Keratinocyte (primary cell): ENCODE data around the gene SOX15. TPM values are rescaled to one million over a fixed set of nuclear protein-coding genes. Genes with fewer than 3 reads are reported as not detected.

Experiments
- DNase-seq: peaks from one replicate; pipeline ENCODE4 v3.0.0-alpha.2; 2011; ENCODE audit warnings: low read depth, missing footprints, low spot score
- FAIRE-seq: peaks from 2 replicates; lab custom pipeline; 2011; peaks lifted over from hg19 to GRCh38; lab: Jason Lieb, UNC
- H2AFZ ChIP-seq: 2 replicates; pipeline ENCODE4 v1.6.0; 2012; ENCODE audit warnings: low read length, control low read depth, inconsistent platforms; ENCODE audit not compliant: control insufficient read depth
- H3K27ac ChIP-seq: 2 replicates; pipeline ENCODE4 v1.5.1; 2011; ENCODE audit warnings: low read length; ENCODE audit not compliant: control insufficient read depth, insufficient read depth
- H3K27me3 ChIP-seq: 3 replicates; pipeline ENCODE4 v1.6.0; 2011; ENCODE audit warnings: low read length; ENCODE audit not compliant: control insufficient read depth, insufficient read depth; ENCODE audit errors: extremely low read depth
- H3K36me3 ChIP-seq, 2 experiments: 2 replicates in 1 of 2; 3 replicates in 1 of 2; pipeline ENCODE4 v1.5.1; 2011; ENCODE audit warnings: low read length in 2 of 2, mild to moderate bottlenecking in 1 of 2; ENCODE audit not compliant: control insufficient read depth in 2 of 2, insufficient read depth in 2 of 2; ENCODE audit errors: extremely low read depth in 1 of 2
- H3K4me1 ChIP-seq: 3 replicates; pipeline ENCODE4 v1.5.1; 2011; ENCODE audit warnings: low read length; ENCODE audit not compliant: control insufficient read depth, insufficient read depth; ENCODE audit errors: extremely low read depth
- H3K4me2 ChIP-seq: 3 replicates; pipeline ENCODE4 v1.6.0; 2011; ENCODE audit warnings: low read depth, low read length; ENCODE audit not compliant: control insufficient read depth, insufficient read depth; ENCODE audit errors: extremely low read depth
- H3K4me3 ChIP-seq, 3 experiments: fragments of 200-600 bp in 1 of 3; sonication (generic) in 1 of 3; 2 replicates in 2 of 3; 3 replicates in 1 of 3; pipeline ENCODE4 v1.5.1; 2011 to 2016; ENCODE audit warnings: low read length in 3 of 3, mild to moderate bottlenecking in 3 of 3, control low read depth in 2 of 3, inconsistent platforms in 1 of 3, low read depth in 1 of 3, mixed read lengths in 1 of 3, mixed run types in 1 of 3, moderate library complexity in 1 of 3; ENCODE audit not compliant: control insufficient read depth in 2 of 3, insufficient read depth in 2 of 3; ENCODE audit errors: extremely low read depth in 1 of 3
- H3K79me2 ChIP-seq: 2 replicates; pipeline ENCODE4 v1.6.0; 2012; ENCODE audit warnings: low read length; ENCODE audit not compliant: control insufficient read depth, insufficient read depth
- H3K9ac ChIP-seq: 3 replicates; pipeline ENCODE4 v1.6.0; 2011; ENCODE audit warnings: low read length; ENCODE audit not compliant: control insufficient read depth, insufficient read depth; ENCODE audit errors: extremely low read depth
- H3K9me1 ChIP-seq: 3 replicates; pipeline ENCODE4 v1.6.0; 2011; ENCODE audit warnings: low read length; ENCODE audit not compliant: control insufficient read depth, insufficient read depth; ENCODE audit errors: extremely low read depth
- H3K9me3 ChIP-seq: 2 replicates; pipeline ENCODE4 v1.5.1; 2012; ENCODE audit warnings: low read depth, low read length; ENCODE audit not compliant: control insufficient read depth
- H4K20me1 ChIP-seq: 3 replicates; pipeline ENCODE4 v1.6.0; 2011; ENCODE audit warnings: low read length; ENCODE audit not compliant: control insufficient read depth, insufficient read depth; ENCODE audit errors: extremely low read depth
- CTCF ChIP-seq, 3 experiments: IDR thresholded peaks in 1 of 3; conservative IDR thresholded peaks in 1 of 3; optimal IDR thresholded peaks in 1 of 3; 2 replicates in 2 of 3; 3 replicates in 1 of 3; pipeline versions ENCODE3 to v1.5.1; 2011; ENCODE audit warnings: low read length in 3 of 3, mild to moderate bottlenecking in 3 of 3, moderate library complexity in 2 of 3, control low read depth in 1 of 3, inconsistent platforms in 1 of 3; ENCODE audit not compliant: insufficient read depth in 2 of 3; ENCODE audit errors: extremely low read depth in 1 of 3
- EZH2 ChIP-seq: IDR thresholded peaks from one replicate; pipeline ENCODE4 v1.6.1; 2012; ENCODE audit warnings: inconsistent platforms, mild to moderate bottlenecking, low read length, moderate library complexity
- dilution Hi-C: fragments of 300-500 bp; cut with MboI; formaldehyde crosslinking; loops from one replicate; pipeline ENCODE4 v1.7.0; 2020; ENCODE audit warnings: low sequenced_read_pairs; ENCODE audit not compliant: extremely low pct_ligation_motif_present
- polyA plus RNA-seq, 5 experiments: library from polyadenylated mRNA; depleted of rRNA in 3 of 5; stranded (reverse) in 3 of 5; stranded (forward) in 1 of 5; unstranded in 1 of 5; fragments of >200 nt; gene quantifications; 1 replicate in 1 of 5; 2 replicates in 3 of 5; 3 replicates in 1 of 5; pipeline versions ENCODE4 v1.2.1 to v1.2.3, GENCODE V29; 2011 to 2012; ENCODE audit warnings: missing spikeins in 2 of 5, low read depth in 1 of 5, low replicate concordance in 1 of 5

Gene SOX15
- polyA plus RNA-seq, 1 donor (not counting 4 experiments of a cell fraction or from before 2014, with no cell fraction given) = 86.2 TPM

- H3K4me2 ChIP-seq = no peak overlapping the region
- H3K4me1 ChIP-seq = peaks cover 47% of the 10 kb centered on the region
- peaks cover 3% of the 10 kb centered on the region for H3K9me1 ChIP-seq
- no peak for TF ChIP-seq EZH2
- no peak for TF ChIP-seq CTCF (optimal IDR thresholded peaks at IDR 0.05 in 1 of 3, IDR thresholded peaks at IDR 0.05 in 1 of 3, conservative IDR thresholded peaks at IDR 0.05 in 1 of 3; ENCODE audit: extremely low read depth in 1 of 3, insufficient read depth in 2 of 3, low read length in 3 of 3)
- no peak overlapping the region for H3K9ac ChIP-seq
- H3K27ac ChIP-seq = peak overlapping the region; percentile 26
- no peaks in the 10 kb centered on the region for H3K9me3 ChIP-seq
- DNase-seq (no peak), FAIRE-seq (no peak)
- dilution Hi-C loops = no loop called here
- H3K4me3 ChIP-seq = no peak overlapping the region
- peaks cover 37% of the 10 kb centered on the region for H3K79me2 ChIP-seq
- H2AFZ ChIP-seq = no peak overlapping the region
- peaks cover 20 to 39% of the 10 kb centered on the region in 2 experiments for H3K36me3 ChIP-seq
- no peaks in the 10 kb centered on the region for H3K27me3 ChIP-seq
- peaks cover 33% of the 10 kb centered on the region for H4K20me1 ChIP-seq
Measured at GRCh38 chr17:7580604-7581575, 9.0 kb downstream of the SOX15 start.

DNA sequence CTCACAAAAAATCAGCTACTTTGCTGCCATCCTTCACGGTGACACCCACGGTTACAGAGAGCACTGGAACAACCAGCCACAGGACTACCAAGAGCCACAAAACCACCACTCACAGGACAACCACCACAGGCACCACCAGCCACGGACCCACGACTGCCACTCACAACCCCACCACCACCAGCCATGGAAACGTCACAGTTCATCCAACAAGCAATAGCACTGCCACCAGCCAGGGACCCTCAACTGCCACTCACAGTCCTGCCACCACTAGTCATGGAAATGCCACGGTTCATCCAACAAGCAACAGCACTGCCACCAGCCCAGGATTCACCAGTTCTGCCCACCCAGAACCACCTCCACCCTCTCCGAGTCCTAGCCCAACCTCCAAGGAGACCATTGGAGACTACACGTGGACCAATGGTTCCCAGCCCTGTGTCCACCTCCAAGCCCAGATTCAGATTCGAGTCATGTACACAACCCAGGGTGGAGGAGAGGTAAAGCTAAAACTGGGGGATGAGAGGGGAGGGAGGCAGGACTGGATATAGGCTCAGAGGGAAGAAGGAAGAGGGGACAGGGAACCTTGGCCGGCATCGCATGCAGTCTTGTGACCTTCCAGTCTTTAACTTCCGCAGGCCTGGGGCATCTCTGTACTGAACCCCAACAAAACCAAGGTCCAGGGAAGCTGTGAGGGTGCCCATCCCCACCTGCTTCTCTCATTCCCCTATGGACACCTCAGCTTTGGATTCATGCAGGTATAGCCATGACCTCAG lies 9.9 kb downstream of the SOX15 start:
- no peak overlapping the region for H2AFZ ChIP-seq
- peak overlapping the region; percentile 55 for H3K9ac ChIP-seq
- peaks cover 41% of the 10 kb centered on the region for H4K20me1 ChIP-seq
- H3K4me1 ChIP-seq = peaks cover 53% of the 10 kb centered on the region
- peaks cover 3% of the 10 kb centered on the region for H3K9me1 ChIP-seq
- peaks cover 37% of the 10 kb centered on the region for H3K79me2 ChIP-seq
- peak overlapping the region; percentile 82 for H3K27ac ChIP-seq
- TF ChIP-seq CTCF (optimal IDR thresholded peaks at IDR 0.05 in 1 of 3, IDR thresholded peaks at IDR 0.05 in 1 of 3, conservative IDR thresholded peaks at IDR 0.05 in 1 of 3; ENCODE audit: extremely low read depth in 1 of 3, insufficient read depth in 2 of 3, low read length in 3 of 3) (no peak), EZH2 (no peak)
- H3K27me3 ChIP-seq = no peaks in the 10 kb centered on the region
- dilution Hi-C loops = no loop called here
- H3K4me2 ChIP-seq = peak overlapping the region; percentile 46
- DNase-seq (no peak), FAIRE-seq (no peak)
- peaks cover 22 to 43% of the 10 kb centered on the region in 2 experiments for H3K36me3 ChIP-seq
- no peaks in the 10 kb centered on the region for H3K9me3 ChIP-seq
- H3K4me3 ChIP-seq = no peak overlapping the region
